Subcutaneous adipose tissue (tissue), 4 donors: ENCODE measurements around the gene SCAF11. TPM values are rescaled to one million over a fixed set of nuclear protein-coding genes. Genes with fewer than 3 reads are reported as not detected.

ENCODE experiments used
- total RNA-seq, 4 donors: library from RNA; depleted of rRNA; stranded (reverse); fragments of >200 nt; gene quantifications; one replicate each; pipeline ENCODE4 v1.1.0, GENCODE V29; 2016
- TF ChIP-seq, protein P1 (sequence below): fragments of 450-650 bp; IDR thresholded peaks from one replicate; pipeline ENCODE4 v1.5.1; 2016; ENCODE audit warnings: low read depth, mild to moderate bottlenecking, control low read depth, antibody characterized with exemption, moderate library complexity

Gene SCAF11
- total RNA-seq, 4 donors from 2014 or later: 143 to 270 (median 191) TPM

DNA sequence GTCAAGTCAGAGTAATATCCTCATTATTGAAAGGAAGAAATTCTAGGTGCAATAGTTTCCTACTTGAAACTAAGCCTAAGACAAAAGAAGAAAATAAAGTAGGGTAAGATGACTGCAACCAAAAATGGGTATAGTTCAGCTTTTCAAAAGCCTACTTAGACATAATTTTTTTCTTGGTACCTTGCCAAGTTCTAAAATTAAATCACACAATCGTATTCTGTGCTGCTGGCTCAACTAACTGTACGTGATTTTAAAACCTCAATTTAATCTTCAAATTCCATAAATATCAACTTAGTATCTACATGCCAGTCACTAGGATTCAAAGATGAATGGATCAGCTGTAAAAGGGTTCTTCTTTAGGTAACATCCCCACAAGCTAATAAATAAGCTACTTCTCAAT lies 56.9 kb downstream of the SCAF11 start:
- TF ChIP-seq, protein P1, sequence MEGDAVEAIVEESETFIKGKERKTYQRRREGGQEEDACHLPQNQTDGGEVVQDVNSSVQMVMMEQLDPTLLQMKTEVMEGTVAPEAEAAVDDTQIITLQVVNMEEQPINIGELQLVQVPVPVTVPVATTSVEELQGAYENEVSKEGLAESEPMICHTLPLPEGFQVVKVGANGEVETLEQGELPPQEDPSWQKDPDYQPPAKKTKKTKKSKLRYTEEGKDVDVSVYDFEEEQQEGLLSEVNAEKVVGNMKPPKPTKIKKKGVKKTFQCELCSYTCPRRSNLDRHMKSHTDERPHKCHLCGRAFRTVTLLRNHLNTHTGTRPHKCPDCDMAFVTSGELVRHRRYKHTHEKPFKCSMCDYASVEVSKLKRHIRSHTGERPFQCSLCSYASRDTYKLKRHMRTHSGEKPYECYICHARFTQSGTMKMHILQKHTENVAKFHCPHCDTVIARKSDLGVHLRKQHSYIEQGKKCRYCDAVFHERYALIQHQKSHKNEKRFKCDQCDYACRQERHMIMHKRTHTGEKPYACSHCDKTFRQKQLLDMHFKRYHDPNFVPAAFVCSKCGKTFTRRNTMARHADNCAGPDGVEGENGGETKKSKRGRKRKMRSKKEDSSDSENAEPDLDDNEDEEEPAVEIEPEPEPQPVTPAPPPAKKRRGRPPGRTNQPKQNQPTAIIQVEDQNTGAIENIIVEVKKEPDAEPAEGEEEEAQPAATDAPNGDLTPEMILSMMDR: no peak

GRCh38 chr12:45930369-45930768 lies 60.0 kb downstream of the SCAF11 start:
- TF ChIP-seq, protein P1: no peak

- TF ChIP-seq, protein P1: no peak
Measured at GRCh38 chr12:45928309-45928708, 62.1 kb downstream of the SCAF11 start.

- TF ChIP-seq, protein P1: no peak
Measured at GRCh38 chr12:45918818-45919217, 71.6 kb downstream of the SCAF11 start.

DNA sequence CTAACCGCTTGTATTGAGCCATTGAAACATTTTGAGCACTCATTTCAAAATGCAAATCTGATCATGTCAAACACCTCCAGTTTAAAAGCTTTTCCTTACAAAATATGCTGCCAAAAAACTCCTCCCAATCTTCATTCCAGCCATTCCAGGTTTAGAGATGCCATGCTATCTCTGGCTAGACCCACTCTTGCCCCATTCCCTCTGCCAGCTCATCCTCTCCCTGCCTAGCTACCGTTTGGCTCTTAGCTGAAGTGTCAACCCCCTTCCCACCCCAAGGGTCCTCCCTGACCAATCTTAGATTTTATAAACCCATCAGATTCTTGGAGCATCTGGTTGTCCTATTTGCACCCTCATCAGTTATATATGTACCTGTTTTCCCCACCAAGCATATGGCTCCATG lies 75.0 kb downstream of the SCAF11 start:
- TF ChIP-seq, protein P1: no peak

DNA sequence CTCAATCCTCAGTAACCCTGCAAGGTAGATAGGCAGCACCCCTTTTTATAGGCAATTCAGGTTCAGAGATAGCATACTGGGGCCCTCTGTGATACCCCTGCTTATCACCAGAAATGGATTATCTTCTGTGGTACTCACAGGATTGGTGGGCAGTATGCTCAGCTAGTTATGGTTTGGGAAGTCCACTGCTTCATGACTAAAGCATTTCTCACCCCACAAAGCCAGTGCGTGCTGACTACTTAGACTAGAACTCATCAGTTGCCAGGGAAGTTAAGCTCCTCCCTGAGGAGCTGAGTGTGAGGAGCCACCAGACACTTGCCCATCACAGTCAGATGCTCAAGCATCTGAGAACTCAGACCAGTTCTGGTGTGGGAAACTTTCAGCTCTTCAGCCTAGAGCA lies 76.3 kb downstream of the SCAF11 start:
- TF ChIP-seq, protein P1: no peak

DNA sequence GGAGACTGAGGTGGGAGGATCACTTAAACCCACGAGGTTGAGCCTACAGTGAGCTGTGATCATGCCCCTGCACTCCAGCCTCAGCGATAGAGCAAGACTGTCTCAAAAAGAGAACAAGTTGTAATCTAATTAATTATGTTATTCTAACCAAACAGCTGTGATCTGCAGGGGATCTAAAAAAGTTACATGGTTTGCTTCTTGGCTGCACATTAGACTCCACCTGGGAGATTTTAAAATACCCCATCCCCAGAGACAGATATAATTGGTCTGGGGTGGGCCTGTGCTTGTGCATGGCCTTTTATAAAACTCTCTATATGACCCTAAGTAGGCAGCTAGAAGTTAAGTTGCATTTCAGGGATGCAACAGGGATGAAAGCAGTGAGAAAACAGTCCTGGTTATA lies 76.7 kb downstream of the SCAF11 start:
- TF ChIP-seq, protein P1: no peak
